GM19397 (cell line): ENCODE measurements around the gene CYP4V2.

Experiments used
- ATAC-seq: cut with Tn5 transposase; IDR thresholded peaks from one replicate; pipeline ENCODE4 v1.9.1; 2021; ENCODE audit warnings: mild to moderate bottlenecking, moderate library complexity; ENCODE audit not compliant: unreplicated experiment

CYP4V2 gene

DNA sequence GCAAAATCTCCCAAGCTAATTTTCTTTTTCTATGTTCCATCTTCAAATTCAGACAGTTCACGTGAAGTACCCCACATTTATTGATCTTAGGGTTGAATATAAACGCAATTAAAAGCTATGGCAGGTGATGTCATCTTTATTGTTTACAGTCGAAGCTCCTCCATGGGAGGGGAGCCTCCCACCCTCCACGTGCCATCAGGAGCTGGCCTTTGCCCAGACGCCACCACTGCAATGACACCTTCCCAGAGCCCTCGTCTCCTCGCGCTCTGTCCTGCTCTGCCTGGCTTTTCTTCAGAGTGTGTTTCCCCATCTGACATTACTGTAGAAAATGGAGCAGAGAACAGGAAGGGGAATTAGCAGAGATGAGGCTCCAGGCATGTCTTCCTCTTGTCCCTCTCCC, 18.8 kb upstream of the CYP4V2 start:
- no peak for ATAC-seq

DNA sequence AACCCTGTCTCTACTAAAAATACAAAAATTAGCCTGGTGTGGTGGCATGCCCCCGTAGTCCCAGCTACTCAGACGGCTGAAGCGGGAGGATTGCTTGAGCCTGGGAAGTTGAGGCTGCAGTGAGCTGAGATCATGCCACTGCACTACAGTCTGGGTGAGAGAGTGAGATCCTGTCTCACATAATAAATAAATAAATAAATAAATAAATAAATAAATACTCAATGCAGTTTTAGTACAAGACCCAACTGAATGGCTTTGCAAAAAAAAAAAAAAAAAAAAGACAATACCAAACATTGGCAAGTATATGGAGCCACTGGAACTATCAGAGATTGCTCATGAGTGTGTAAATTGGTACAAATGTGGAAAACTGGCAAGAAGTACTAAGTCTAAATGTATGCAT, 3.3 kb upstream of the CYP4V2 start:
- ATAC-seq = no peak

DNA sequence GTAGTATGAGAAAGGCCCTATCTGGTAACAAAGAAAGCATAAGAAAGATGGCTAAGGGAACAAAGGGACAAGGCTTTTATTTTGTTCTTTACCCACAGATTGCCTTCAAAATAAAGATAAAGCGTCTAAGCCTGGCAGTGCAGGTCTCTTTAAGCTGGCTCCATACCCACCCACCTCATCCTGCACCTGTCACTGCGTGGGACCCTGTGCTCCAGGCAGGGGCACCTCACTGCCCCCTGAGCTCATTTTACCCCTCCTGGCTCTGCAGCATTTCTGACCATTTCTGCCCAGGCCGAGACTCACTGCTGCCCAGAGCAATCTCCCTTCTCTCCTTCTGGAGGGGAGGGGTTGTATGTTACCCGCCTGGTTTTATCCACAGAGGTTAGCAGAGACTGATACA, 1.7 kb upstream of the CYP4V2 start:
- ATAC-seq = no peak

DNA sequence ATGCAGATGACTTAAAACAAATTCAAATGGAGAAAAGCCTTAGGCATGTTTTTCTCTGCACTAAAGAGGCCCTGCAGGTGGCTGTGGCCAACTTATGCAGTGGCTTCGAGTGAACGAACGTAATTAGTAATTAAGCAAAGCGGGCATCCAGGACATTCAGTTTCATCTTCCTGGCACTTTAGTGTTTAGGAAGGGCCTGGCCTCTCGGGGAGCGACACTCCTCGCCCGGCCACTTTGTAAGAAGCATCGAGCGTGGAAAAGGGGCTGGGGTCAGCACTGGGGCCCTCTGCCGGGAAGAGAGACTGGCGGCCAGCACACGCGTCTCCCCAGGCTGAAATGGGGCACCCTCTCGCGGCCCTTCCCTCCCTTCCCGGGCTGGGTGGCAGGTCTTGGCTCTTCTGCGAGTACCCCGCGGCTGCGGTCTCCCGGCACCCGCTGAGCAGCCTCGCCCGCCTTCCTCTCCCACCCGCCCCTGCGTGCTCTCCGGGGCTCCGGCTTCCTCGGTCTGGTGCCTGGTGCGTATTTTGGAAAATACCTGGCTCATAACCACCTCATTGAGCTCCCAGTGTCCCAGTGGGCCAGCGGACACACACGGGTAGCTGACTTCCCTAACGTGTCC, 677 bp upstream of the CYP4V2 start:
- ATAC-seq = peak; percentile 32

DNA sequence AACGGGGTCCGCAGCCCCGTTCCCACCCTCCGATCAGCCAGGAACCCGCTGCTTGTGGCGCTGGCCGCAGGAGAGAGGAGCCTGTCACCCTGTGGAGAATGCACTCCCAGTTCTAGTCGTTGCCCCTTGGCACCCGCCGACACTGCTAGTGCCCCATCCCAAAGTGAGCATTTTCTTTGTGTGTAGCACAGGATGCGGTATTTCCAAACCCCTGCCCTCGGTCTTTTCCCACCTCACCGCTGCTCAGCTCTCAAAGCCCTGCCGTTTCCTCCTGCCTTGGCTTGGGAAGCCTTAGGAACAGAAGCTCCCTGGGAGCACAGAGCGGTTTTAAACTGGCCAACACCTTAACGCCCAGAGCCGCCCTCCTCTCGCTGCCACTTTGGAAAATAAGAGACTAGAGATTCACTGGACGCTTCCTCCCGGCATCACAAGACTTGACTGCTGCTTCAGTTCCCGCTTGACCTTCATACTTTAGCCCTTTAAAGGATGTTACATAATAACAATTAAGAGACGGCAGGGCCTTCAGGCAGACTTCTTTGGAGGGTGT, 772 bp downstream of the CYP4V2 start:
- ATAC-seq = no peak

DNA sequence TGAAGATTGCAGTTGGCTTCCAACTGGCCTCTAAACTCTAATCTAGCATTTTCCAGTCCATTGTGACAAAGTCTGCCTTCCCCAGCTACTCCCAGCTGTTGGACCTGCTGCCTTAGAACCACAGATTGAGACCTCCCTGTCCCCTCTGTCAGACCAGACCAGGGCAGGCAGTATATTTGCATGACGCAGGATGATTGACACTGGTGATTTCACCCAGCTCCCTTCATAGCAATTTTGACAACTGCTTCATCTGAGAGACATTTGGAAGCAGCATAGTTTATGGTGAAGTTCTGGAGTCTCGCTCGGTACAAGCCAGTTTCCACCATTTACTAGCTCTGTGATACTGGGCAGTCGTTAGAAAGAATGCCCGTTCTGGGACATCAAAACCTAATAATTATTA, 2.5 kb downstream of the CYP4V2 start:
- ATAC-seq = no peak

DNA sequence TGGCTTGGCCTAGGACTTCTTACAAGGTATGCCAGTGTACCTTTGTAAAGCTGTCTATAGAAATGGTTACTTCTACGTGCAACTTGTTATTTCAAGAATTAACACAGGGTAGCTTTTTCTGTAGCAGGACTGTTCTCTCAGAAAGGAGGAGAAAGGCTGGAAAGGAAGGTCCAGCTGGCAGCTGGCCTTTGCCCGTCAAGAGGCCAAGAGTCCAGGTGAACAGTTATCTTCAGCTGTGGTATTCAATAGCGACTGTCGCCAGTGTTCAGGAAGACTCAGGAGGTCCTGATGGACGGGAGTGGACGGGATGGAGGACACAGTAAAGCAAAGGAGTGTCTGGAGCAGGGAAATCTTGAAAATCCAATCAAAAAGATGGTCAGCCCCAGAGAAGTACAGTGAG, 4.7 kb downstream of the CYP4V2 start:
- ATAC-seq = no peak

DNA sequence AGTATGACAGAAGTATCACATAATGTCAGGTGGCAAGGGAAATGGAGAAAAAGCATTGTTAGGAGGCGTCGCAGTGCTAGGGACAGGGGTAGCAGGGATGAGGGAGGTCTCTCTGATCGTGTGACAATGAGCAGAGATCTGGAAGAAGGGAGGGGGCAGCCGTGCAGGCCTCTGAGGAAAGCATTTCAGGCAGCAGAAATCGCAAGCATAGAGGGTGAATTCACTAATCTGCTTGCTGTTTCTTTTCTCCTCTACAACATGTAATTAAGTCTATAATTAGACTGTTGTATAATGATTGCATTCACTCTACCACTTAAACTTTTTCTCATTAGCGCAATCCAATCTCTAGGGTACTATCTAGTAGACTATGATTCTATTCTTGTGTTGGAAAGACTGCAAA, 9.1 kb downstream of the CYP4V2 start:
- ATAC-seq = no peak

DNA sequence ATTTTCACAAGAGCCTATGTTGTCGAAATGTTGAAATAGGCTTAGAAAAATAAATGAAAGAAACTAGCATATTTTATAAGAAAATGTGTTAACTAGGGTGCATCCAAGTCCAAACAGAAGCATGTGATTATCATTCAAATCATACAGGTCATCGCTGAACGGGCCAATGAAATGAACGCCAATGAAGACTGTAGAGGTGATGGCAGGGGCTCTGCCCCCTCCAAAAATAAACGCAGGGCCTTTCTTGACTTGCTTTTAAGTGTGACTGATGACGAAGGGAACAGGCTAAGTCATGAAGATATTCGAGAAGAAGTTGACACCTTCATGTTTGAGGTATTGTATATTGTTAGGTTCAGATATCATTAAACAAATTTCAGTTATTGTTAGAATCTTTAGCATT, 9.6 kb downstream of the CYP4V2 start:
- ATAC-seq = no peak

DNA sequence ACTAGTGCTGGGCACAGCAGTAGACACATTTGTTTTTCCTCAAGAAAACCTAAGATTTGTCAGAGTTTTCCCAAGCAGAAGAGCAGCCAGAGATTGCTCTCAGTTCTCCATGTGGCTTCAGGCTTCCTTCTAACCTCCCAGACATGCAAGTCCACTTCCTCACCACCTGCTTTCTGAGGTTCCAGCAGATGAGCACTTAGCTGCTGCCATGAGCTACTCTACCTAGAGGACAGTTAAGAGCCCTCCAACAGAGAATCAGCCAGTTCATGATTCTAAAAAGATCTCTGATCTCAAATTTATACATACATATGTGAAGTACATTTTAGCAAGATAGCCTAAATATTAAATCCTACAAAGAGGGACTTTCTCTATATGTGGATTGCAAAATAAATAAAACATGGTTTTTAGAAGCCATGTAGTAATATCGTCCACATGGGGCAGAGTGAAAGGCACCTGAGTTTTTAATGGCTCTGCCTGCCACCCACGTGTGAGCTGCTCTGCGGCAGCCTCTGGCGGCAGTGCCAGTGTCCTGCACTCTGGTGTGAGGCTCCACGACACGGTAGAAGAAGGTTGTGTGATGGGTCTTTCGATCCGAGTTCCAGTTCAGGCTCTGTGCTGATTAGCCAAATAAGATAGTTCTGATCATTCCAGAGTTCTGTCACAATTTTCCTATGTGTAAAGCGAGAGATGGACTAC, 10.3 kb downstream of the CYP4V2 start:
- peak; percentile 63 for ATAC-seq

DNA sequence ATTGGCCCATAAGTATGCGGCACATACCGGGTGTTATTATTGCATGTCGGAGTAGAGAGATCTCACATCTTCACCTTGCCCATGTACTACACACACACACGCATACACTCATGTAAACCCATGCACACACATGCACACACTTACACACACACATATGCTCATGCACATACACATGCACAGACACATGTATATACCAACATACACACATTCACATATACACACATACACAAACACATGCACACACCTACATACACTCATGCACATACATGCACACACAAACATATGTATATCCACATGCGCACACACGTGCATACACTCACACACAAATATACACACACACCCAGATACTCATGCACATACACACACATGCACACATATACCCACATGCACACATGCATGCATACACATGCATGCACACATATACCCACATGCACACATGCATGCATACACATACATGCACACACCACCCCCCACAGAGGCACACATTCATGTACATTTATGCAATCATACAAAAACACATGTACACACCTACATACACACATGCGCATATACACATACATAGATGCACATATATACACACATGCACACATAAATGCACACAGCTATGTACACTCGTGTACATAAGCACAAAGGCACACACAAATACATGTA, 11.2 kb downstream of the CYP4V2 start:
- no peak for ATAC-seq

DNA sequence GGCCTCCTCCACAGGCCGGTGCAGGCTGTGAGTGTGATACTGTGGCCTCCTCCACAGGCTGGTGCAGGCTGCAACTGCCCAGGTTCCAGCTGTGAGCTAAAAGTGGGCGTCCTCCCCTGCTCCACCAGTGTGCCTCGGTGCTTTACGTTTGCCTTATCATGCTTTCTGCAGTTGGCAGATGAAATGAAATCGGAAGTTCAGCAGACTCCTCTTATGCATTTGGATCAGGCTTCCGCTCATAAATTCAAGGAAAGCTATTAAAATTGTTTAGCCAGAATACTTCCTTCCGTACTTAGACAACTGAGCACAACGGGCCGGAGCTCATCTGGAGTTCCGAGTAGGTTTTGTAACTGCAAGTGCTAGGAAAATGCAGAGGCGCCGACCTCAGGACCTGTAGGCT, 12.0 kb downstream of the CYP4V2 start:
- ATAC-seq = no peak

DNA sequence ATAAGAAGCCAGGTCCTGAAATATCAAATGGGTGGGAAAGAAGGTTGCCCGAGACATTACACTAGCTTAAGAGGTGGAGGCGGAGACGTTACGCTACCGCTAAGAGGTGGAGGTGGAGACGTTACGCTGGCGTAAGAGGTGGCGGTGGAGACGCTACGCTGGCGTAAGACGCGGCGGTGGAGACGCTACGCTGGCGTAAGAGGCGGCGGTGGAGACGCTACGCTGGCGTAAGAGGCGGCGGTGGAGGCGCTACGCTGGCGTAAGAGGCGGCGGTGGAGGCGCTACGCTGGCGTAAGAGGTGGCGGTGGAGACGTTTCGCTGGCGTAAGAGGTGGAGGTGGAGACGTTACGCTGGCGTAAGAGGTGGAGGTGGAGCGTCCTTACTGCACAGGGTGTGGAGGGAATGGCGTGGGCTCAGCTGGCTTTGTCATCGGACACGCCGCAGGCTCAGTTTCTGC, 12.8 kb downstream of the CYP4V2 start:
- ATAC-seq = no peak

DNA sequence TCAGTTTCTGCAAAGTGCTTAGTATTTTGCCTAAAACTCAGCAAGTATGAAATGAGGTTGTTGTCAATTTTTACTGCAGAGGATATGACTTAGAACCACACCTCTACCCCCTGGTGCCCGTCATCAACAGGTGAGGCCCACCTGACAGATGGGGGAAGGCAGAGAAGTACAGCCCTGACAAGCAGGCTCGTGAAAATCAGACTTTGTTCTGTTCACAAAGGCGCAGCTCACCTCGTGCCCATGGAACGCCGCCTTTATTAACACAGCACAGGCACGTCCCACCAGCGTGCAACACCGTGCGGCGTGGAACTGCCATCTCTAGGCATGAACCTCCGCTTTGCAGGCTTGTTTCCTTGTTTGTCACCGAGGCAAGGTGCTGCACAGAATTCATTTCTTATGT, 13.3 kb downstream of the CYP4V2 start:
- no peak for ATAC-seq

DNA sequence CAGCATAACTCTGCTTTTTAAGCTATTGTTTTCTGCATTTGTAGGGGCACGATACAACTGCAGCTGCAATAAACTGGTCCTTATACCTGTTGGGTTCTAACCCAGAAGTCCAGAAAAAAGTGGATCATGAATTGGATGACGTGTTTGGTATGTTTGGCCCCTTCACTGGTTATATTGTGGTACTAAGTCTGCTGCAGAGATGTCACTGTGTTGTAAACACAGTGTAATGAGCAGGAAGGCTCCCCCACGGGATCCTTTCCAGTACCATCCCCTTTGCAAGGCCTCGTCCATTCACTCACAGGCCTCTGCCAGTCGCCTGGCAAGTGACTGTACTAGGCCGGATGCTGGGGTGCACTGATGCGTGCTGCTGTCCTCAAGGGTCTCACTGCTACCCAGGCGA, 13.8 kb downstream of the CYP4V2 start:
- no peak for ATAC-seq

DNA sequence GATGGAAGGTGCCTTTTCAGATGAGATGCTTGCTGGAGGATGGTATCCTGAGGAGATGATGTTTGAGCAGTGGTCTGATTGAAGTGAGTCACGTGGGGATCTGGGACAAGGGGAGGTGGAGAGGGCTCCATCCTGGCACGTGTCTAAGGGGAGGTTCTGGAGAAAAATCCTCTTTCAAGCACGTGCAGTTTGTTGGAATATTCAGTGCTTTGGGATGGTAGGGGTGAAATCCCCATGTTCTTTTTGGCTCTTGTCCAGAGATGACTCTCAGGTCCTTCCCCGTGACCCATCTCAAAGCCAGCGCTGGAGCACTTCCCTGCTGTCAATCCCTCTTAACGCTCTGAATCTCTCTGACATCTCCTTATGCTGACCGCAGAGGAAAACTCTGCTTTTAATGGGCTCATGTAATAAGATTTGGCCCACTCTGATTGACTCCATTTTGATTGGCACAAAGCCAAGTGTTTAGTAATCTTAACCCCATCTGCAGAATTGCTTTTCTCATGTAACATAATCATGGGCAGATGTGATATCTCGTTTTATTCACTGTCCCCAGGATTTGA, 25.2 kb downstream of the CYP4V2 start:
- ATAC-seq = no peak

DNA sequence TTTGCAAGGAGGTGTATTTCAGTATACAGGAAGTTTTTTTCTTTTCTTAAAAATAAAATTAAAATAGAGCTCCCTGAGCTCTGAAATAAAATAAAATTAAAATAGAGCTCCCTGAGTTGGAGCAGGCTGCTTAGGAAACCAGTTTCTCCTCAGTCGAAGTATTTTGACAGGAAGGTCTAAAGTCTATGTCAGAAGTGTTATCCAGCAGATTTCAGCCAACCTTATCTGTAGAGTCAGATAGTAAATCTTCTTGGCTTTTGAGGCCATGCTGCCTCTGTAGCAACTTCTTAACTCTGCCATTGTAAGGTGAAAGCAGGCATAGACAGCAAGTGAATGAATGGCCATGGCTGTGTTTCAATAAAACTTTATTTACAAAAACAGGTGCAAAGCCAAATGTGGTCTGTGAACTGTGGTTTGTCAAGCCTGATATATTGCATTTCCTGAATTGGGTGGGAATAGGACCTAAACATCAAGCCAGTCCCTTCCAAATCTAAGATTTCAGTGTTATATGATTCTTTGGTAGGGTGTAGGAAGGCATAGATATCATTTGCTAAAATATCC, 26.4 kb downstream of the CYP4V2 start:
- no peak for ATAC-seq

DNA sequence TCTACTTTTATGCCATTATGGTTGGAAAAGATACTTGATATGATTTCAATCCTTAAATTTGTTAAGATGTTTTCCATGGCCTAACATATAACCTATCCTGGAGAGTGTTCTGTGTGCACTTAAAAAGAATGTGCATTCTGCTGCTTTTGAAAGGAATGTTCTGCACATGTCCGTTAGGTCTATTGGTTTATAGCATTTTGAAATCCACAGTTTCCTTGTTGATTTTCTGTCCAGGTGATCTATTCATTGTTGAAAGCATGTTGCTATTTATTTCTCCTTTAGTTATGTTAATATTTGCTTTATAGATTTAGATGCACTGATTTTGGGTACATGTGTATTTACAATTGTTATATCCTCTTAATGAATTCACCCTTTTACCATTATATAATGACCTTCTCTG, 30.3 kb downstream of the CYP4V2 start:
- no peak for ATAC-seq

DNA sequence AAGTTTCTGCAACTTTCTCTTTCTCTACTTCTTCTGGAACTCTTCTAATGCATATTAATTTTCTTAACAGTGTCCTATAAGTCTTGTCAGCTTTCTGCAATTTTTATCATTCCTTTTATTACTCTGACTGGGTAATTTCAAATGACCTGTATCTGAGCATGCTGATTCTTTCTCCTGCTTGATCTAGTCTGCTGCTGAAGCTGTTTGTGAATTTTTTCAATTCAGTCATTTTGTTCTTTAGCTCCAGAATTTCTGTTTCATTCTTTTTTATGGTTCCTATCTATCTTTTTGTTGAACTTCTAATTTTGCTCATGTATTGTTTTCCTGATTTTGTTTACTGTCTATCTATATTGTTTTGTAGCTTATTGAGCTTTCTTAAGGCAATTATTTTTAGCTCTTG, 34.5 kb downstream of the CYP4V2 start:
- ATAC-seq = no peak

DNA sequence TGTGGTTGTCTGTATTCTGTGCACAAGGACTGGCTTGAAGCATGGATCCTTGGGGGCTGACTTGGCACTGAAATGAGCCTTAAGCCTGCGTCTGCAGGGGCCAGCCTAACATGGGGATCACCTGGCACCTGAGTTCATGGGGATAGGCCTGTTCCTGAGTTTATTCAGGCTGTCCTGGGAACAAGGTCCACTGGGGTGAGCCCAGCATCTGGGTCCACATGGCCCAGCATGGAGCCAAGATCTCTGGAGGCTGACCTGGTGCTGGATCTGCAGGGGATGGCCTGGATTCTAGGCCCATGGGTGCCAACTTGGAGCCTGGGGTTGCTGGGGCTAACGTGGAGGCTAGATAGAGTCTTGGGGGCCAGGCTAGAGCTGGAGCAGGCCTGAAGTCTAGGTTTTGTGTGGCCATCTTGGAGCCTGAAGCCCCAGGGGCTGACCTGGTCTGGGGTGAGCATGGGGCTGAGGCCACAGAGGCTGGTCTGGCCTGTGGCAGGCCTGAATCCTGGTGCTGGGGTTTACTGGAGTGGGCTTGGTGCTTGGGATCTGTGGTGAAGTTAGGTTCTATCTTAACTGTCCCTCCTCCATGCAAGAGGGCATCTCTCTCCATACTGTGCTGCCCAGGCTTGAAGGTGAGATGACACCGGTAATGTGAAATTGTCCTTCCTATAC, 35.3 kb downstream of the CYP4V2 start:
- ATAC-seq = no peak

DNA sequence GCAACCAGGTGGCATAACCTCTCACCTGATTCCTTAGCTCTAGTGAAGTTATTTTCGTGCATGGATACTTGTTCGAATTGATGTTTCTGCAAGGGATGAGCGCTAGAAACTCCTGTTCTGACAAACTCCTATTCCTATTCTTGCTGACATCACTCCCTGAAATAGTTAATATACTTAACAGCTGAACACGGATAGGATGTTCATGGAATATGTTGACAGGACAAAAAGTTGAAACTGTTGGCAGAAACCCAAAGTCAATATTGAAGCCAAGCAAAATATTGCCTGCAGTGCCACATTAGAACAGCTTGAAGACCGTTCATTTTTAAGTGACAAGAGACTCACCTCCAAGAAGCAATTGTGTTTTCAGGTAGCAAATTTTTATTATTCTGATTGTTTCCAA, 35.9 kb downstream of the CYP4V2 start, which contains the start of gene KLKB1:
Gene KLKB1 (plus strand): TSS at position 287 of the 400 bp plus-strand sequence. CDS start 689 bp downstream, outside the sequence.
- ATAC-seq = no peak
